Neural cell (in vitro differentiated cells): ENCODE results near the gene FCRLA.

ENCODE experiments used
- EP300 ChIP-seq: fragments of 450-650 bp; conservative IDR thresholded peaks from 2 replicates; pipeline ENCODE4 v1.6.1; 2014; ENCODE audit warnings: antibody characterized with exemption, mild to moderate bottlenecking, moderate library complexity; ENCODE audit not compliant: poor library complexity, severe bottlenecking
- EZH2 ChIP-seq: fragments of 200-600, 300-800 bp; shearing (Covaris generic), sonication (generic); IDR thresholded peaks from 2 replicates; pipeline ENCODE4 v1.6.1; 2014; ENCODE audit warnings: antibody characterized with exemption, low read length, borderline replicate concordance, mild to moderate bottlenecking; ENCODE audit not compliant: insufficient read depth, poor library complexity, severe bottlenecking
- POLR2AphosphoS5 ChIP-seq: IDR thresholded peaks from 2 replicates; pipeline ENCODE4 v1.6.1; 2012
- SMC3 ChIP-seq: fragments of 450-650 bp; conservative IDR thresholded peaks from 2 replicates; pipeline ENCODE4 v1.6.1; 2014; ENCODE audit warnings: antibody characterized with exemption, mild to moderate bottlenecking, moderate library complexity; ENCODE audit not compliant: poor library complexity
- TAF1 ChIP-seq: IDR thresholded peaks from 2 replicates; pipeline ENCODE4 v1.6.1; 2012; ENCODE audit warnings: low read depth
- TF ChIP-seq, protein P1 (sequence below): fragments of 450-650 bp; IDR thresholded peaks from 2 replicates; pipeline ENCODE4 v1.5.1; 2014; ENCODE audit warnings: antibody characterized with exemption, mild to moderate bottlenecking, moderate library complexity; ENCODE audit not compliant: poor library complexity, severe bottlenecking
- TF ChIP-seq, protein P2 (sequence below): IDR thresholded peaks from 2 replicates; pipeline ENCODE4 v1.6.1; 2012; ENCODE audit warnings: borderline replicate concordance

GRCh38 chr1:161725908-161726472, 19.0 kb downstream of the FCRLA start:
- no peak for TF ChIP-seq POLR2AphosphoS5
- TF ChIP-seq, protein P1, sequence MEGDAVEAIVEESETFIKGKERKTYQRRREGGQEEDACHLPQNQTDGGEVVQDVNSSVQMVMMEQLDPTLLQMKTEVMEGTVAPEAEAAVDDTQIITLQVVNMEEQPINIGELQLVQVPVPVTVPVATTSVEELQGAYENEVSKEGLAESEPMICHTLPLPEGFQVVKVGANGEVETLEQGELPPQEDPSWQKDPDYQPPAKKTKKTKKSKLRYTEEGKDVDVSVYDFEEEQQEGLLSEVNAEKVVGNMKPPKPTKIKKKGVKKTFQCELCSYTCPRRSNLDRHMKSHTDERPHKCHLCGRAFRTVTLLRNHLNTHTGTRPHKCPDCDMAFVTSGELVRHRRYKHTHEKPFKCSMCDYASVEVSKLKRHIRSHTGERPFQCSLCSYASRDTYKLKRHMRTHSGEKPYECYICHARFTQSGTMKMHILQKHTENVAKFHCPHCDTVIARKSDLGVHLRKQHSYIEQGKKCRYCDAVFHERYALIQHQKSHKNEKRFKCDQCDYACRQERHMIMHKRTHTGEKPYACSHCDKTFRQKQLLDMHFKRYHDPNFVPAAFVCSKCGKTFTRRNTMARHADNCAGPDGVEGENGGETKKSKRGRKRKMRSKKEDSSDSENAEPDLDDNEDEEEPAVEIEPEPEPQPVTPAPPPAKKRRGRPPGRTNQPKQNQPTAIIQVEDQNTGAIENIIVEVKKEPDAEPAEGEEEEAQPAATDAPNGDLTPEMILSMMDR: peak; percentile 56
- no peak for TF ChIP-seq EZH2
- TF ChIP-seq SMC3: no peak
- no peak for TF ChIP-seq TAF1
- TF ChIP-seq, protein P2, sequence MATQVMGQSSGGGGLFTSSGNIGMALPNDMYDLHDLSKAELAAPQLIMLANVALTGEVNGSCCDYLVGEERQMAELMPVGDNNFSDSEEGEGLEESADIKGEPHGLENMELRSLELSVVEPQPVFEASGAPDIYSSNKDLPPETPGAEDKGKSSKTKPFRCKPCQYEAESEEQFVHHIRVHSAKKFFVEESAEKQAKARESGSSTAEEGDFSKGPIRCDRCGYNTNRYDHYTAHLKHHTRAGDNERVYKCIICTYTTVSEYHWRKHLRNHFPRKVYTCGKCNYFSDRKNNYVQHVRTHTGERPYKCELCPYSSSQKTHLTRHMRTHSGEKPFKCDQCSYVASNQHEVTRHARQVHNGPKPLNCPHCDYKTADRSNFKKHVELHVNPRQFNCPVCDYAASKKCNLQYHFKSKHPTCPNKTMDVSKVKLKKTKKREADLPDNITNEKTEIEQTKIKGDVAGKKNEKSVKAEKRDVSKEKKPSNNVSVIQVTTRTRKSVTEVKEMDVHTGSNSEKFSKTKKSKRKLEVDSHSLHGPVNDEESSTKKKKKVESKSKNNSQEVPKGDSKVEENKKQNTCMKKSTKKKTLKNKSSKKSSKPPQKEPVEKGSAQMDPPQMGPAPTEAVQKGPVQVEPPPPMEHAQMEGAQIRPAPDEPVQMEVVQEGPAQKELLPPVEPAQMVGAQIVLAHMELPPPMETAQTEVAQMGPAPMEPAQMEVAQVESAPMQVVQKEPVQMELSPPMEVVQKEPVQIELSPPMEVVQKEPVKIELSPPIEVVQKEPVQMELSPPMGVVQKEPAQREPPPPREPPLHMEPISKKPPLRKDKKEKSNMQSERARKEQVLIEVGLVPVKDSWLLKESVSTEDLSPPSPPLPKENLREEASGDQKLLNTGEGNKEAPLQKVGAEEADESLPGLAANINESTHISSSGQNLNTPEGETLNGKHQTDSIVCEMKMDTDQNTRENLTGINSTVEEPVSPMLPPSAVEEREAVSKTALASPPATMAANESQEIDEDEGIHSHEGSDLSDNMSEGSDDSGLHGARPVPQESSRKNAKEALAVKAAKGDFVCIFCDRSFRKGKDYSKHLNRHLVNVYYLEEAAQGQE: no peak
- no peak for TF ChIP-seq EP300
